ENCODE measurements around the gene VOPP1.

GRCh38 chr7:55518836-55519235 is 53.5 kb downstream of the VOPP1 start:
- TF ChIP-seq, protein P1, sequence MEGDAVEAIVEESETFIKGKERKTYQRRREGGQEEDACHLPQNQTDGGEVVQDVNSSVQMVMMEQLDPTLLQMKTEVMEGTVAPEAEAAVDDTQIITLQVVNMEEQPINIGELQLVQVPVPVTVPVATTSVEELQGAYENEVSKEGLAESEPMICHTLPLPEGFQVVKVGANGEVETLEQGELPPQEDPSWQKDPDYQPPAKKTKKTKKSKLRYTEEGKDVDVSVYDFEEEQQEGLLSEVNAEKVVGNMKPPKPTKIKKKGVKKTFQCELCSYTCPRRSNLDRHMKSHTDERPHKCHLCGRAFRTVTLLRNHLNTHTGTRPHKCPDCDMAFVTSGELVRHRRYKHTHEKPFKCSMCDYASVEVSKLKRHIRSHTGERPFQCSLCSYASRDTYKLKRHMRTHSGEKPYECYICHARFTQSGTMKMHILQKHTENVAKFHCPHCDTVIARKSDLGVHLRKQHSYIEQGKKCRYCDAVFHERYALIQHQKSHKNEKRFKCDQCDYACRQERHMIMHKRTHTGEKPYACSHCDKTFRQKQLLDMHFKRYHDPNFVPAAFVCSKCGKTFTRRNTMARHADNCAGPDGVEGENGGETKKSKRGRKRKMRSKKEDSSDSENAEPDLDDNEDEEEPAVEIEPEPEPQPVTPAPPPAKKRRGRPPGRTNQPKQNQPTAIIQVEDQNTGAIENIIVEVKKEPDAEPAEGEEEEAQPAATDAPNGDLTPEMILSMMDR (IDR thresholded peaks at IDR 0.05; ENCODE audit: insufficient read depth, low read length, poor library complexity, severe bottlenecking) = no peak
- no peak for TF ChIP-seq EZH2phosphoT487 (conservative IDR thresholded peaks at IDR 0.05; ENCODE audit: low read length)
